HepG2 (cell line): ENCODE data around the gene RBM8A. TPM values are rescaled to one million over a fixed set of nuclear protein-coding genes. Genes with fewer than 3 reads are reported as not detected.
A peak's percentile ranks its signal among the peaks of the same experiment; 100 is the strongest.

ENCODE experiments used
- FOXA3 ChIP-seq: IDR thresholded peaks from 2 replicates; pipeline ENCODE4 v1.6.1; 2016; ENCODE audit warnings: missing genetic modification reagents, missing compliant biosample characterization
- FOXJ3 ChIP-seq: sonication (generic); formaldehyde crosslinking; IDR thresholded peaks from 2 replicates; pipeline ENCODE4 v1.4.0; 2020; ENCODE audit warnings: missing genetic modification reagents, mild to moderate bottlenecking, borderline replicate concordance
- GMEB1 ChIP-seq: sonication (generic); formaldehyde crosslinking; IDR thresholded peaks from 2 replicates; pipeline ENCODE4 v1.5.1; 2020; ENCODE audit warnings: missing genetic modification reagents, mild to moderate bottlenecking, borderline replicate concordance
- IRF9 ChIP-seq: sonication (generic); formaldehyde crosslinking; IDR thresholded peaks from 2 replicates; pipeline ENCODE4 v1.8.0; 2022; ENCODE audit warnings: missing genetic modification reagents, mild to moderate bottlenecking, borderline replicate concordance
- KDM5B ChIP-seq: sonication (generic); formaldehyde crosslinking; IDR thresholded peaks from 2 replicates; pipeline ENCODE4 v1.4.0; 2020; ENCODE audit warnings: missing genetic modification reagents, mild to moderate bottlenecking, borderline replicate concordance
- KDM6A ChIP-seq: IDR thresholded peaks from 2 replicates; pipeline ENCODE4 v1.6.1; 2016; ENCODE audit warnings: low read depth
- MAFG ChIP-seq: sonication (generic); formaldehyde crosslinking; IDR thresholded peaks from 2 replicates; pipeline ENCODE4 v1.5.1; 2020; ENCODE audit warnings: mild to moderate bottlenecking, missing genetic modification reagents
- SP5 ChIP-seq: IDR thresholded peaks from 2 replicates; pipeline ENCODE4 v1.6.1; 2016; ENCODE audit warnings: low read depth, borderline replicate concordance
- ZBTB38 ChIP-seq: sonication (generic); formaldehyde crosslinking; IDR thresholded peaks from 2 replicates; pipeline ENCODE4 v1.5.1; 2020; ENCODE audit warnings: mild to moderate bottlenecking, missing genetic modification reagents
- ZBTB43 ChIP-seq: sonication (generic); formaldehyde crosslinking; conservative IDR thresholded peaks from 2 replicates; pipeline ENCODE4 v1.4.0; 2020; ENCODE audit warnings: missing genetic modification reagents
- ZNF12 ChIP-seq: sonication (generic); formaldehyde crosslinking; IDR thresholded peaks from 2 replicates; pipeline ENCODE4 v1.5.0; 2020; ENCODE audit warnings: missing genetic modification reagents
- ZNF274 ChIP-seq: sonication (generic); formaldehyde crosslinking; IDR thresholded peaks from 2 replicates; pipeline ENCODE4 v1.5.1; 2020; ENCODE audit warnings: mild to moderate bottlenecking, missing genetic modification reagents
- ZNF337 ChIP-seq: sonication (generic); formaldehyde crosslinking; IDR thresholded peaks from 2 replicates; pipeline ENCODE4 v1.5.1; 2020; ENCODE audit warnings: missing genetic modification reagents, low read depth, mild to moderate bottlenecking, borderline replicate concordance
- ZNF33A ChIP-seq: sonication (generic); formaldehyde crosslinking; IDR thresholded peaks from 2 replicates; pipeline ENCODE4 v1.5.1; 2020; ENCODE audit warnings: missing genetic modification reagents, mild to moderate bottlenecking, moderate library complexity, borderline replicate concordance
- ZNF33B ChIP-seq: sonication (generic); formaldehyde crosslinking; IDR thresholded peaks from 2 replicates; pipeline ENCODE4 v1.5.1; 2020; ENCODE audit warnings: mild to moderate bottlenecking, missing genetic modification reagents
- ZNF460 ChIP-seq: sonication (generic); formaldehyde crosslinking; IDR thresholded peaks from 2 replicates; pipeline ENCODE4 v1.5.1; 2020; ENCODE audit warnings: missing genetic modification reagents, mild to moderate bottlenecking, borderline replicate concordance
- ZNF468 ChIP-seq: sonication (generic); formaldehyde crosslinking; IDR thresholded peaks from 2 replicates; pipeline ENCODE4 v1.8.0; 2022; ENCODE audit warnings: mild to moderate bottlenecking, moderate library complexity, missing genetic modification reagents
- ZNF484 ChIP-seq: sonication (generic); formaldehyde crosslinking; IDR thresholded peaks from 2 replicates; pipeline ENCODE4 v1.5.1; 2020; ENCODE audit warnings: mild to moderate bottlenecking, low read depth, missing genetic modification reagents, borderline replicate concordance
- ZNF639 ChIP-seq: conservative IDR thresholded peaks from 2 replicates; pipeline ENCODE4 v1.6.1; 2018; ENCODE audit warnings: missing genetic modification reagents
- ZNF75D ChIP-seq: sonication (generic); formaldehyde crosslinking; IDR thresholded peaks from 2 replicates; pipeline ENCODE4 v1.8.1; 2023; ENCODE audit warnings: missing genetic modification reagents, mild to moderate bottlenecking, borderline replicate concordance
- ZNF780A ChIP-seq: sonication (generic); formaldehyde crosslinking; IDR thresholded peaks from 2 replicates; pipeline ENCODE4 v1.8.0; 2022; ENCODE audit warnings: mild to moderate bottlenecking, missing genetic modification reagents, moderate library complexity
- polyA plus RNA-seq, 8 experiments: library from polyadenylated mRNA; depleted of rRNA in 3 of 8; stranded (reverse) in 7 of 8; unstranded in 1 of 8; fragments of >200 nt; fragmentation: Illumina TruSeq in 4 of 8; extraction: Trizol in 4 of 8; gene quantifications; 2 replicates each; pipeline versions ENCODE4 v1.2.1 to v1.2.3, GENCODE V29; 2011 to 2016; ENCODE audit warnings: low read depth in 4 of 8, missing spikeins in 1 of 8, mixed read lengths in 1 of 8; ENCODE audit not compliant: insufficient read depth in 1 of 8
- total RNA-seq, 5 experiments: library from RNA; depleted of rRNA; stranded (reverse); fragments of >200 nt; fragmentation: Illumina TruSeq; extraction: Trizol; gene quantifications; 2 replicates each; pipeline ENCODE4 v1.2.3, GENCODE V29; 2016; ENCODE audit warnings: low read depth in 1 of 5
- TF ChIP-seq, protein P1 (sequence below): sonication (generic); formaldehyde crosslinking; IDR thresholded peaks from 2 replicates; pipeline ENCODE4 v1.8.1; 2023; ENCODE audit warnings: missing genetic modification reagents, inconsistent platforms, borderline replicate concordance

RBM8A gene
- total and polyA plus RNA-seq, 2 of the 13 experiments (the other 11 are each of a cell fraction or from before 2014, with no cell fraction given) = 106 to 162 TPM

DNA sequence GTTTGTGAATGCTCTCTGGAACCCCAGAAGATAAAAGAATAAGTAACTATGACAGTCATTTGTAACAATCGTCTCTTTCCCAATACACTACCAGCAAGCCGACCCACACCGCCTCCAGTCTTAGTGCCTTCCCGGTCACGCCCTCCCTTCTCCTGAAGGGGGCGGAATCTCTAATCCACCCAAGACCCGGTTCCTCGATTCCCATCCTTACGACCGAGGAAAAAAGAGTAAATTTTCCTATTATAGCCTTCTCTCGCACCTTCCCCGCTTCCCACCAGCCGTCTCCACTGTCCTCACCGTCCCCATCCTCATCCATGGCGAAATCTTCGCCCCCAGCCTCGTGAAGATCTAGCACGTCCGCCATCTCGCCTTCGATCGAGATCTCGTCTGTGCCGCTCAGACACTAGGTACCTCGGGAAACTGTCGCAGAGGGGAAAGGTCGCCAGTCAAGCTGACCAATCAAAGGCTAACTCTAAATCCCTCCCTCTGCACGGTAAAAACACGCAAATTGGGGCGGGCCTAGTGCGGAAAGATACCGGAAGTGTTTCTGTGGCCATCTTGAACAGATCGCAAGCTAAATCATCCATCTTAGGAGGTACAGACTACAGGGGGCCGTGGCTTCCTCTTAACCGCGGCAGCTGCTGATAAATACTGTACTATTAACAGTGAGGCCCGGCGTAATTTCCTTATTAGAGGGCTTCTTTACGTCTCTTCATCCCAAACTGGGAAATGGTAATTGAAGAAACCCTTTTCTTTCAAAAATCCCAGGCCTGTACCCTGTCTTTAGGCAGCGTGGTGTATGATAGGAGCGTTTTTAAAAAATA, at the start of gene RBM8A (continued):
- TF ChIP-seq SP5 (peak; percentile 49; the same call in 1 of the 2 replicates), ZNF75D (CRISPR knock-in tag) (no peak), FOXJ3 (no peak), ZBTB38 (CRISPR knock-in tag) (peak; percentile 75; the same call in 1 of the 2 replicates), KDM5B (CRISPR knock-in tag) (peak; percentile 76), KDM6A (CRISPR knock-in tag) (no peak), MAFG (no peak), ZNF274 (peak; percentile 77; the same call in 1 of the 2 replicates), IRF9 (peak; percentile 93), ZNF33A (no peak), ZNF780A (CRISPR knock-in tag) (no peak), ZNF12 (CRISPR knock-in tag) (no peak), ZNF337 (CRISPR knock-in tag) (no peak), ZNF484 (CRISPR knock-in tag) (no peak), ZNF460 (CRISPR knock-in tag) (no peak), ZBTB43 (CRISPR knock-in tag) (no peak), ZNF468 (no peak), GMEB1 (CRISPR knock-in tag) (peak; percentile 77; the same call in 1 of the 2 replicates), ZNF639 (CRISPR knock-in tag) (no peak), FOXA3 (CRISPR knock-in tag) (no peak; the same call in 1 of the 2 replicates), ZNF33B (CRISPR knock-in tag) (no peak)
- TF ChIP-seq, protein P1, sequence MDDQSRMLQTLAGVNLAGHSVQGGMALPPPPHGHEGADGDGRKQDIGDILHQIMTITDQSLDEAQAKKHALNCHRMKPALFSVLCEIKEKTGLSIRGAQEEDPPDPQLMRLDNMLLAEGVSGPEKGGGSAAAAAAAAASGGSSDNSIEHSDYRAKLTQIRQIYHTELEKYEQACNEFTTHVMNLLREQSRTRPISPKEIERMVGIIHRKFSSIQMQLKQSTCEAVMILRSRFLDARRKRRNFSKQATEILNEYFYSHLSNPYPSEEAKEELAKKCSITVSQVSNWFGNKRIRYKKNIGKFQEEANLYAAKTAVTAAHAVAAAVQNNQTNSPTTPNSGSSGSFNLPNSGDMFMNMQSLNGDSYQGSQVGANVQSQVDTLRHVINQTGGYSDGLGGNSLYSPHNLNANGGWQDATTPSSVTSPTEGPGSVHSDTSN (CRISPR knock-in tag) = no peak
